Kidney (tissue), 14 donors: ENCODE data around the gene SGSM2. TPM values are rescaled to one million over a fixed set of nuclear protein-coding genes. Genes with fewer than 3 reads are reported as not detected.

Source experiments
- DNase-seq, 5 donors: peaks; one replicate each; pipeline ENCODE4 v3.0.0-alpha.2; 2013 to 2020
- FAIRE-seq: peaks from 2 replicates; lab custom pipeline; 2012; peaks lifted over from hg19 to GRCh38; lab: Jason Lieb, UNC
- H3K27ac ChIP-seq, 2 donors: one replicate each; pipeline ENCODE4 v1.7.0; 2013; ENCODE audit warnings: low read depth in 2 of 2, low read length in 2 of 2, inconsistent platforms in 1 of 2
- H3K27me3 ChIP-seq: one replicate; pipeline ENCODE4 v1.7.1; 2013; ENCODE audit warnings: low read length, inconsistent platforms; ENCODE audit not compliant: control insufficient read depth, insufficient read depth
- H3K36me3 ChIP-seq, 3 donors: one replicate each; pipeline versions ENCODE4 v1.7.0 to v1.7.1; 2013; ENCODE audit warnings: low read length in 3 of 3, control low read depth in 1 of 3, inconsistent platforms in 1 of 3; ENCODE audit not compliant: insufficient read depth in 3 of 3, control insufficient read depth in 2 of 3
- H3K4me1 ChIP-seq, 3 donors: one replicate each; pipeline versions ENCODE4 v1.7.0 to v1.7.1; 2013; ENCODE audit warnings: low read length in 3 of 3, inconsistent platforms in 1 of 3, low read depth in 1 of 3; ENCODE audit not compliant: control insufficient read depth in 2 of 3, insufficient read depth in 2 of 3
- H3K4me3 ChIP-seq, 3 donors: one replicate each; pipeline versions ENCODE4 v1.7.0 to v1.8.1; 2013; ENCODE audit warnings: low read length in 3 of 3, control low read depth in 1 of 3, inconsistent platforms in 1 of 3
- H3K9ac ChIP-seq, 3 donors: one replicate each; pipeline versions ENCODE4 v1.7.0 to v1.7.1; 2013; ENCODE audit warnings: low read length in 3 of 3, control low read depth in 1 of 3, inconsistent platforms in 1 of 3
- H3K9me3 ChIP-seq, 3 donors: one replicate each; pipeline versions ENCODE4 v1.7.0 to v1.7.1; 2013; ENCODE audit warnings: low read length in 3 of 3, control low read depth in 1 of 3, inconsistent platforms in 1 of 3; ENCODE audit not compliant: control insufficient read depth in 2 of 3, insufficient read depth in 1 of 3
- intact Hi-C: fragments of 100-400 bp; cut with DNase I; formaldehyde crosslinking; loops from one replicate; pipeline ENCODE4 v1.11.1; 2022
- polyA plus RNA-seq: library from polyadenylated mRNA; stranded (reverse); fragments of 350-450 nt; fragmentation: Illumina TruSeq; extraction: RNeasy Lipid Tissue Mini Kit (QIAGEN cat#74804); gene quantifications from one replicate; pipeline ENCODE4 v1.2.3, GENCODE V29; 2014; ENCODE audit warnings: low read depth, low replicate concordance; ENCODE audit not compliant: insufficient read depth
- total RNA-seq: library from RNA; stranded (reverse); fragmentation: NEBNext Ultra II Directional; extraction: Animal tissue kit (Norgen Biotek cat#: 25700); gene quantifications from one replicate; pipeline ENCODE4 v1.2.1, GENCODE V29; 2021
- TF ChIP-seq, protein P1 (sequence below): IDR thresholded peaks from 3 replicates; pipeline ENCODE4 v1.5.1; 2012; ENCODE audit warnings: mild to moderate bottlenecking, moderate library complexity, borderline replicate concordance; ENCODE audit not compliant: insufficient read depth; ENCODE audit errors: extremely low read depth
- donor health status: control.
- donor health status: control.
- donor health status: control.
- donor health status: control.
- donor health status: control.
- donor health status: DM: yes; HTN: yes; CAD: no.
- donor health status: Normal renal cell carcinoma (clear cell type).

Gene SGSM2
- total and polyA plus RNA-seq, 2 donors from 2014 or later, result 33.7 to 58.0 TPM

DNA sequence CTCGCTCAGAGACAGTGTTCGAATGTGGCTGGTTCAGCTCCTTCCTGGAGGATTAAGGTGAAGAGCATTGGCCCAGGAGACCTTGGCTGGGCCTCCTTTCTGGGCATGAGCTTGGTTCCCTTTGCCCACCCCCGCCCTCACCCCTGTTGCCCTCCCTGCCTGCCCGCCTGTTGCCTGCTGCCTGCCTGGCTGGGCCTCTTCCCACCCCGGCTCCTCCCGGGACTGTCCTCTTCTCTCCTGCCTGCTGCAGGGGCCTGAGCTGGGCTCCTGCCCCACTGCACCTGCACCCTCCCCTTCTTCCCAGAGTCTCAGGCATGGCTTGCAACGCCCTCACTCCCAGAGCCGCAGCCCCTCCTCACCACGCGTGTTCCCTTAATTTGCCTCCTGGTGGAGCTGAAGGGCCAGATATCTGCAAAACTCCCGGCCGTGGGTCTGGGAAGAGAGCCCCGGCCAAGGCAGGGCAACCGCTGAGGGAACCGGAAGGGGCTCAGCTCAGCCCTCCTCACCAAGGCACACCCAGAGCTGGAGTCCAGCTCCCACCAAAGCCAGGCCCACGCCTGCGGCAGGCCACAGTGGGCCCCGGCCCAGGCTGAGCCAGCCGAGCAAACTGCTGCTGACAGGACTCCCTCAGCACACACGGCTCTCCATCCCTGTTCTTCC, 32.4 kb downstream of the SGSM2 start:
- DNase-seq (peak in 1 of 5 donors; percentile 72), FAIRE-seq (no peak)
- H3K4me1 ChIP-seq, result no peaks in the 10 kb centered on the region
- H3K27me3 ChIP-seq, result no peaks in the 10 kb centered on the region
- H3K9me3 ChIP-seq, result no peaks in the 10 kb centered on the region
- no peak overlapping the region for H3K9ac ChIP-seq
- H3K4me3 ChIP-seq, result no peak overlapping the region
- H3K36me3 ChIP-seq, result peaks cover 0 to 22% (median 13%) of the 10 kb centered on the region in 3 donors
- intact Hi-C loops, result no loop called here
- H3K27ac ChIP-seq, result no peak overlapping the region
- TF ChIP-seq, protein P1, sequence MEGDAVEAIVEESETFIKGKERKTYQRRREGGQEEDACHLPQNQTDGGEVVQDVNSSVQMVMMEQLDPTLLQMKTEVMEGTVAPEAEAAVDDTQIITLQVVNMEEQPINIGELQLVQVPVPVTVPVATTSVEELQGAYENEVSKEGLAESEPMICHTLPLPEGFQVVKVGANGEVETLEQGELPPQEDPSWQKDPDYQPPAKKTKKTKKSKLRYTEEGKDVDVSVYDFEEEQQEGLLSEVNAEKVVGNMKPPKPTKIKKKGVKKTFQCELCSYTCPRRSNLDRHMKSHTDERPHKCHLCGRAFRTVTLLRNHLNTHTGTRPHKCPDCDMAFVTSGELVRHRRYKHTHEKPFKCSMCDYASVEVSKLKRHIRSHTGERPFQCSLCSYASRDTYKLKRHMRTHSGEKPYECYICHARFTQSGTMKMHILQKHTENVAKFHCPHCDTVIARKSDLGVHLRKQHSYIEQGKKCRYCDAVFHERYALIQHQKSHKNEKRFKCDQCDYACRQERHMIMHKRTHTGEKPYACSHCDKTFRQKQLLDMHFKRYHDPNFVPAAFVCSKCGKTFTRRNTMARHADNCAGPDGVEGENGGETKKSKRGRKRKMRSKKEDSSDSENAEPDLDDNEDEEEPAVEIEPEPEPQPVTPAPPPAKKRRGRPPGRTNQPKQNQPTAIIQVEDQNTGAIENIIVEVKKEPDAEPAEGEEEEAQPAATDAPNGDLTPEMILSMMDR, result no peak

DNA sequence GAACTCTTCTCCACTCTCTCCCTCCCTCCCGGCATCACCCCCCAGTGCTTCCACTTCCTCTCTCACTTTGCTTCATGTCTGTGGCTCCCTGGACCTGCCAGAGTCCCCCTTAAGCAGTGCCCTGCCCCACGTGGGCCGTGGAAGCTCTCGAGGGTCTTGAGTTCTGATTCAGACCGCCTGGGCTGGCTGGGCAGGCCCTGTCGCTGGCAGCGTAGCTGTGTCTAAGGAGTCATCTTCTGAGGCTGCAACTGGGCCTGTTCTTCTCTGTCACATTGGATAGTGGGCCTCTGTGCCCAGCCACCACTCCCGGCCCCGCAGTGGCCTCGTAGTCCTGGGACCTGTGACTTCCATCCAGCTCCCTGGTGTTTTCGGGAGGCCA, 32.9 kb downstream of the SGSM2 start:
- DNase-seq (peak in 1 of 5 donors; percentile 72), FAIRE-seq (no peak)
- Histone ChIP-seq H3K4me3 (no peak overlapping the region), H3K9ac (no peak overlapping the region), H3K4me1 (no peaks in the 10 kb centered on the region), H3K27ac (no peak overlapping the region), H3K9me3 (no peaks in the 10 kb centered on the region), H3K36me3 (peaks cover 0 to 22% (median 13%) of the 10 kb centered on the region in 3 donors), H3K27me3 (no peaks in the 10 kb centered on the region)
- TF ChIP-seq, protein P1, result no peak
- intact Hi-C loops, result no loop called here

DNA sequence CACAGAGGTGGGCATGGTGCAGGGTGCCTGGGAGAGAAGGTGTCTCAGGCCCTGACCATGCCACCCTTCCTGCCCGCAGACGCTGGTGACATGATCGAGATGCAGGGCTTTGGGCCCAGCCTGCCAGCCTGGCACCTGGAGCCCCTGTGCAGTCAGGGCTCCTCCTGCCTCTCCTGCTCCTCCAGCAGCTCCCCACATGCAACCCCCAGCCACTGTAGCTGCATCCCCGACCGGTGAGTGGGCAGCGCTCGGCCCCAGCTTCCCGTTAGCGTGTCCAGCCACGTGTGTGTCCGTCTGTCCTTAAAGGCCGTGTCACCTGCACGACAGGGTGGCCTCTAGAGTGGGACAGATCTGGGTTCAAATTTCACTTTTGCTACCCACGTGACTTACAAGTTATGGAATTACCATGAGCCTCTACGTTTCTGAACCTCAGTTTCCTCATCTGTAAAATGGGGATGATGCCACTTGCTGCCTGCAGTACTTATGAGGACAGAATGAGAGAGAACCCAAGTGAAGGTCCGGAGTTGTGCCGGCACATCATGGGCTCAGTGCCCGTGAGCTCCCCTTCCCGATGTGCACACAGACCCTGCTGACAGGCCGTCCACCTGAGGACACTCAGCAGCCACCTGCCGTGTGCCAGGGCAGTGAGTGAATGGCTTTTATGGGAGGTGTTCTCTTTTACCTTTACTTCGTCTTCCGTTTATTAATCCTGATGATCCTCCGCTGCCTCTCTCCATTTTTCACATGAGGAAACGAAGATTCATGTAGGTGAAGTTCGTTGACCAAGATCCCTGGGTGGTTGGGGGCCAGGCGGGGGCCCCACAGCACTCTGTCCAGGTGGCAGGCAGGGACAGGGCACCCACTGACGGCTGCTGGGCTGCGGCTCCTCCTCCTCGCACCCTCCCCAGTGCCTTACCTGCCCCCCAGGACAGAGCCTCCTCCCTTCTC, 34.2 kb downstream of the SGSM2 start:
- Histone ChIP-seq H3K9me3 (no peaks in the 10 kb centered on the region), H3K4me3 (no peak overlapping the region), H3K27ac (no peak overlapping the region), H3K9ac (no peak overlapping the region), H3K36me3 (peaks cover 0 to 16% (median 13%) of the 10 kb centered on the region in 3 donors), H3K4me1 (no peaks in the 10 kb centered on the region), H3K27me3 (no peaks in the 10 kb centered on the region)
- DNase-seq (no peak), FAIRE-seq (no peak)
- intact Hi-C loops, result no loop called here
- TF ChIP-seq, protein P1, result no peak
